Loucy (cell line): ENCODE data around the gene SERPINI2.

Experiments used
- EZH2phosphoT487 ChIP-seq: fragments of 200-600 bp; IDR thresholded peaks from 2 replicates; pipeline ENCODE4 v1.6.1; 2018; ENCODE audit warnings: antibody characterized with exemption, mild to moderate bottlenecking, moderate library complexity, borderline replicate concordance
- TF ChIP-seq, protein P1 (sequence below): fragments of 200-600 bp; sonication (generic); conservative IDR thresholded peaks from 2 replicates; pipeline ENCODE4 v1.5.1; 2014; ENCODE audit warnings: mild to moderate bottlenecking, antibody characterized with exemption, low read length

GRCh38 chr3:167437428-167438139 lies 36.3 kb downstream of the SERPINI2 start:
- TF ChIP-seq, protein P1, sequence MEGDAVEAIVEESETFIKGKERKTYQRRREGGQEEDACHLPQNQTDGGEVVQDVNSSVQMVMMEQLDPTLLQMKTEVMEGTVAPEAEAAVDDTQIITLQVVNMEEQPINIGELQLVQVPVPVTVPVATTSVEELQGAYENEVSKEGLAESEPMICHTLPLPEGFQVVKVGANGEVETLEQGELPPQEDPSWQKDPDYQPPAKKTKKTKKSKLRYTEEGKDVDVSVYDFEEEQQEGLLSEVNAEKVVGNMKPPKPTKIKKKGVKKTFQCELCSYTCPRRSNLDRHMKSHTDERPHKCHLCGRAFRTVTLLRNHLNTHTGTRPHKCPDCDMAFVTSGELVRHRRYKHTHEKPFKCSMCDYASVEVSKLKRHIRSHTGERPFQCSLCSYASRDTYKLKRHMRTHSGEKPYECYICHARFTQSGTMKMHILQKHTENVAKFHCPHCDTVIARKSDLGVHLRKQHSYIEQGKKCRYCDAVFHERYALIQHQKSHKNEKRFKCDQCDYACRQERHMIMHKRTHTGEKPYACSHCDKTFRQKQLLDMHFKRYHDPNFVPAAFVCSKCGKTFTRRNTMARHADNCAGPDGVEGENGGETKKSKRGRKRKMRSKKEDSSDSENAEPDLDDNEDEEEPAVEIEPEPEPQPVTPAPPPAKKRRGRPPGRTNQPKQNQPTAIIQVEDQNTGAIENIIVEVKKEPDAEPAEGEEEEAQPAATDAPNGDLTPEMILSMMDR: no peak
- TF ChIP-seq EZH2phosphoT487: no peak
